Fibroblast of lung (primary cell): ENCODE data around the gene SRCIN1. TPM values are rescaled to one million over a fixed set of nuclear protein-coding genes. Genes with fewer than 3 reads are reported as not detected.

Experiments
- DNase-seq, 2 donors: peaks; one replicate each; pipeline versions ENCODE4 v3.0.0 to v3.0.0-alpha.2; 2010; ENCODE audit warnings: low read depth in 2 of 2
- H2AFZ ChIP-seq: 2 replicates; pipeline ENCODE4 v1.5.1; 2012; ENCODE audit warnings: low read length, control low read depth, inconsistent platforms
- H3K27ac ChIP-seq: 2 replicates; pipeline ENCODE4 v1.5.1; 2011; ENCODE audit warnings: low read length, control low read depth; ENCODE audit not compliant: insufficient read depth
- H3K27me3 ChIP-seq: 2 replicates; pipeline ENCODE4 v1.5.1; 2011; ENCODE audit warnings: mild to moderate bottlenecking, low read length; ENCODE audit not compliant: control insufficient read depth, insufficient read depth
- H3K36me3 ChIP-seq: 2 replicates; pipeline ENCODE4 v1.5.1; 2011; ENCODE audit warnings: low read length; ENCODE audit not compliant: control insufficient read depth, insufficient read depth
- H3K4me1 ChIP-seq: 2 replicates; pipeline ENCODE4 v1.5.1; 2011; ENCODE audit warnings: low read length; ENCODE audit not compliant: control insufficient read depth, insufficient read depth; ENCODE audit errors: extremely low read depth
- H3K4me2 ChIP-seq: 2 replicates; pipeline ENCODE4 v1.5.1; 2011; ENCODE audit warnings: low read length, control low read depth; ENCODE audit not compliant: insufficient read depth; ENCODE audit errors: extremely low read depth
- H3K4me3 ChIP-seq, 4 experiments: fragments of 200-600 bp in 1 of 4; sonication (generic) in 1 of 4; replicated peaks in 1 of 4; 2 replicates each; pipeline ENCODE4 v1.5.1; 2011 to 2016; ENCODE audit warnings: low read length in 4 of 4, low read depth in 3 of 4, mild to moderate bottlenecking in 3 of 4, control low read depth in 2 of 4, inconsistent platforms in 1 of 4, mixed read lengths in 1 of 4; ENCODE audit not compliant: insufficient read depth in 1 of 4; ENCODE audit errors: control extremely low read depth in 1 of 4
- H3K79me2 ChIP-seq: 2 replicates; pipeline ENCODE4 v1.5.1; 2012; ENCODE audit warnings: mild to moderate bottlenecking, low read length, inconsistent platforms; ENCODE audit not compliant: control insufficient read depth, insufficient read depth
- H3K9ac ChIP-seq: 2 replicates; pipeline ENCODE4 v1.5.1; 2011; ENCODE audit warnings: mild to moderate bottlenecking, low read length, control low read depth; ENCODE audit not compliant: insufficient read depth
- H3K9me3 ChIP-seq: 2 replicates; pipeline ENCODE4 v1.5.1; 2012; ENCODE audit warnings: low read depth, low read length; ENCODE audit not compliant: control insufficient read depth, insufficient read depth
- H4K20me1 ChIP-seq: 2 replicates; pipeline ENCODE4 v1.5.1; 2011; ENCODE audit warnings: low read length; ENCODE audit not compliant: control insufficient read depth, insufficient read depth; ENCODE audit errors: extremely low read depth
- CTCF ChIP-seq, 2 donors: IDR thresholded peaks in 1 of 2; conservative IDR thresholded peaks in 1 of 2; 1 replicate in 1 of 2; 2 replicates in 1 of 2; pipeline ENCODE4 v1.5.1; 2011 to 2012; ENCODE audit warnings: low read length in 2 of 2, control low read depth in 1 of 2, inconsistent platforms in 1 of 2, low read depth in 1 of 2, mild to moderate bottlenecking in 1 of 2
- EZH2 ChIP-seq: IDR thresholded peaks from 2 replicates; pipeline ENCODE4 v1.5.1; 2012; ENCODE audit warnings: low read length, control low read depth, mild to moderate bottlenecking; ENCODE audit errors: missing control alignments
- polyA plus RNA-seq, 2 donors: library from polyadenylated mRNA; depleted of rRNA in 1 of 2; stranded (reverse) in 1 of 2; unstranded in 1 of 2; fragments of >200 nt; gene quantifications; 2 replicates each; pipeline ENCODE4 v1.2.1, GENCODE V29; 2011 to 2012; ENCODE audit warnings: missing spikeins in 1 of 2
- total RNA-seq: library from RNA; depleted of rRNA; stranded (reverse); fragments of >200 nt; gene quantifications from 2 replicates; pipeline ENCODE4 v1.2.1, GENCODE V29; 2014

SRCIN1 gene
- total and polyA plus RNA-seq, 2 donors (not counting 1 experiment from before 2014, with no cell fraction given) = under 0.01 TPM; not detected in 1

DNA sequence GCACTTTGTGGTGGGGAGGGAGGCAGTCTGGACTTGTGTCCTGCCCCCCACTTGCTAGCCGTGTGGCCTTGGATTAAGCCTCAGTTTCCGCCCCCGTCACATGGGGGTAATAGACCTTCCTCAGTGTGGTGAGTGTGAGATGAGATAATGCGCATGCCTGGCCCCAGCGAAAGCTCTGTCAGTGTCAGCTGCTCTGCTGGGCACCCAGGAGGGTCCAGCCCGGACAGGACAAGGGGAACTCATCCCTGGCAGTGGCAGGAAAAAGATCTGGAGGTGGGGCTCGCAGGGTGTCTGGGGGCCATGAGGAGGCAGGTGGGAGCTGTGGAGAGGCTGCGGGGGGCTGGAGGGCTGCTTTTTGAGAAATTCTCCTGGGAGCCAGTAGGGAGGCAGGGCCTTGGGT is 63.5 kb downstream of the SRCIN1 start:
- H3K27ac ChIP-seq = no peak overlapping the region
- no peak overlapping the region for H2AFZ ChIP-seq
- peaks cover 3% of the 10 kb centered on the region for H3K27me3 ChIP-seq
- no peaks in the 10 kb centered on the region for H3K36me3 ChIP-seq
- no peak overlapping the region for H3K4me2 ChIP-seq
- TF ChIP-seq EZH2 (no peak), CTCF (conservative IDR thresholded peaks at IDR 0.05 in 1 of 2, IDR thresholded peaks at IDR 0.05 in 1 of 2; ENCODE audit: low read depth in 1 of 2, low read length in 2 of 2) (no peak)
- no peaks in the 10 kb centered on the region for H3K4me1 ChIP-seq
- H4K20me1 ChIP-seq = no peaks in the 10 kb centered on the region
- DNase-seq = no peak
- no peaks in the 10 kb centered on the region for H3K9me3 ChIP-seq
- no peak overlapping the region for H3K9ac ChIP-seq
- H3K79me2 ChIP-seq = no peaks in the 10 kb centered on the region
- no peak overlapping the region for H3K4me3 ChIP-seq

GRCh38 chr17:38541281-38541680 is 64.5 kb downstream of the SRCIN1 start:
- H3K36me3 ChIP-seq = no peaks in the 10 kb centered on the region
- H4K20me1 ChIP-seq = no peaks in the 10 kb centered on the region
- DNase-seq = no peak
- no peak overlapping the region for H2AFZ ChIP-seq
- H3K4me3 ChIP-seq = no peak overlapping the region
- no peak for TF ChIP-seq CTCF (conservative IDR thresholded peaks at IDR 0.05 in 1 of 2, IDR thresholded peaks at IDR 0.05 in 1 of 2; ENCODE audit: low read depth in 1 of 2, low read length in 2 of 2)
- TF ChIP-seq EZH2 = no peak
- no peaks in the 10 kb centered on the region for H3K9me3 ChIP-seq
- H3K27me3 ChIP-seq = peaks cover 3% of the 10 kb centered on the region
- no peak overlapping the region for H3K4me2 ChIP-seq
- H3K27ac ChIP-seq = no peak overlapping the region
- H3K9ac ChIP-seq = no peak overlapping the region
- no peaks in the 10 kb centered on the region for H3K79me2 ChIP-seq
- no peaks in the 10 kb centered on the region for H3K4me1 ChIP-seq

DNA sequence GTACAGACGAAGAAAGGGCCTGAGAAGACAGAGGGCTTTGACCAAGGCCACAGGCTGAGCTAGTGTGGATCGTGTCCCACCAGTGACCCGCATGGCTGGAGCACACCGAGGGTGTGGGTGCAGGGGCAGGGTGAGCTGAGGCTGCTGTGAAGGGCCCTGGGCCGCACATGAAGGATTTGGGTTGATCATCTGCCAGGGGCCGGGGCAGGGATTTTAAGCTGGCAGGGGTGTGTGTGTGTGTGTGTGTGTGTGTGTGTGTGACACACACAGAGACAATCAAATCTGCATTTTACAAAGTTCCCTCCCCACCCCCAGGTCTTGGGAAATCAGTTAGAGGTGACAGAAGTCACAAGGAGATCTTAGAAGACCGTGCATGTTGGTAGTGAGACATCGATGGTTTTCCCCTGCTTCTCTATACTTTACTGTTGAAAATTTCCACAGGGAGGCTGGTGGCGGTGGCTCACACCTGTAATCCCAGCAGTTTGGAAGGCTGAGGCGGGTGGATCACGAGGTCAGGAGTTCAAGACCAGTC is 65.2 kb downstream of the SRCIN1 start:
- no peak overlapping the region for H3K27ac ChIP-seq
- no peak for DNase-seq
- no peaks in the 10 kb centered on the region for H3K4me1 ChIP-seq
- H3K36me3 ChIP-seq = no peaks in the 10 kb centered on the region
- no peak overlapping the region for H3K4me2 ChIP-seq
- no peaks in the 10 kb centered on the region for H3K79me2 ChIP-seq
- peaks cover 6% of the 10 kb centered on the region for H3K27me3 ChIP-seq
- no peaks in the 10 kb centered on the region for H3K9me3 ChIP-seq
- no peak overlapping the region for H3K4me3 ChIP-seq
- no peak overlapping the region for H3K9ac ChIP-seq
- no peak for TF ChIP-seq CTCF (conservative IDR thresholded peaks at IDR 0.05 in 1 of 2, IDR thresholded peaks at IDR 0.05 in 1 of 2; ENCODE audit: low read depth in 1 of 2, low read length in 2 of 2)
- TF ChIP-seq EZH2 = no peak
- H4K20me1 ChIP-seq = no peaks in the 10 kb centered on the region
- H2AFZ ChIP-seq = no peak overlapping the region
